ENCODE results near the gene FOXP4. TPM values are rescaled to one million over a fixed set of nuclear protein-coding genes. Genes with fewer than 3 reads are reported as not detected.
A peak's percentile ranks its signal among the peaks of the same experiment; 100 is the strongest.

The FOXP4 gene
- total and polyA plus RNA-seq, 2 of the 13 experiments (the other 11 are each of a cell fraction or from before 2014, with no cell fraction given) = 11.0 to 12.4 TPM

GRCh38 chr6:41524634-41525011 lies 21.6 kb upstream of the FOXP4 start (continued):
- TF ChIP-seq IKZF4 (CRISPR knock-in tag; IDR thresholded peaks at IDR 0.05; ENCODE audit: borderline replicate concordance, low read depth, not compliant biosample characterization) (no peak), PHF8 (CRISPR knock-in tag; IDR thresholded peaks at IDR 0.05) (peak; percentile 54), ZNF225 (CRISPR knock-in tag; IDR thresholded peaks at IDR 0.05) (peak; percentile 81; the same call in 1 of the 2 replicates), HIC2 (CRISPR knock-in tag; IDR thresholded peaks at IDR 0.05; ENCODE audit: low read depth) (peak; percentile 73), GTF3A (CRISPR knock-in tag; conservative IDR thresholded peaks at IDR 0.05) (no peak), BRD4 (CRISPR knock-in tag; IDR thresholded peaks at IDR 0.05) (0 out of 2 replicates have a peak, but pooled peaks have one; percentile 54), GATA4 (IDR thresholded peaks at IDR 0.05; ENCODE audit: borderline replicate concordance, low read depth) (peak; percentile 51; the same call in 1 of the 2 replicates), ZNF281 (CRISPR knock-in tag; IDR thresholded peaks at IDR 0.05; ENCODE audit: borderline replicate concordance) (peak; percentile 73; the same call in 1 of the 2 replicates)

All from HepG2 (cell line).